ENCODE data around the gene TMEM80.

TMEM80 gene

DNA sequence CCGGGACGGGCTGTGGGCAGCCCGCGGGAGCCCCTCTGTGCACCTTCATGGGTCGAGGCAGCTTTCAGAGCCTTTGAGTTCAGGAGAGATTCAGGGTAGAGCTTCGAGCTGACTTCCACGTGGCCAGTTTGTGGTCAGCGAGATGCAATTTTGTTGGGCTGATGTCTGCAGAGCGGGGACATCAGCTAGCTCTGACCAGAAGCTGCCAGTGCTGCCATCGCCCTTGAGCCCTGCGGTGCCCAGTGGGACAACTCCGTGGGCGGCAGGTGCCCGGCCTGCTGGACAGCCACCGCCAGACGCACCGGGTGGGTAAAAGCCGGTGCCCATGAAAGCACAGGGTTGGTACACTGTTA is 52.4 kb downstream of the TMEM80 start:
- DNase-seq: peak; percentile 48

DNA sequence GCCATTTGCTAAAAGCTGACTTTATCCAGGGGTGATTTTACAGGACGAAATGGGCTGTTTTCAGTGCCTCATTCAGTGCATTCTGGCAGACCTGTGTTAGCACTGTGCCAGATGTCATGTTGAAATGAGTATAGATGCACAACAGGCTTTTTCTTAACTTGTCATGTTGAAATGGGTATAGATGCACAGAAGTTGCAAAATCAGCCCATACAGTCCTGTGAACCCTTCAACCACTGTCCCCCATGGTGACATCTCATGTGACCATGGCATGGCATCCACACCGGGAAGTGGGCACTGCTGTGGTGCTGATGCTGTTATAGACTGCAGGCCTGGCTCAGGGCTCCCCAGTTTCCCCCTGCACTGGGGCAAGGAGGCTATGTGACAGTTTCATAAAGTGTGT is 54.1 kb downstream of the TMEM80 start:
- DNase-seq: peak; percentile 66
